Fibroblast of lung (primary cell): ENCODE measurements around the gene GP1BB. TPM values are rescaled to one million over a fixed set of nuclear protein-coding genes. Genes with fewer than 3 reads are reported as not detected.

Experiments used
- DNase-seq, 2 donors: peaks; one replicate each; pipeline versions ENCODE4 v3.0.0 to v3.0.0-alpha.2; 2010; ENCODE audit warnings: low read depth in 2 of 2
- H2AFZ ChIP-seq: 2 replicates; pipeline ENCODE4 v1.5.1; 2012; ENCODE audit warnings: low read length, control low read depth, inconsistent platforms
- H3K27ac ChIP-seq: 2 replicates; pipeline ENCODE4 v1.5.1; 2011; ENCODE audit warnings: low read length, control low read depth; ENCODE audit not compliant: insufficient read depth
- H3K27me3 ChIP-seq: 2 replicates; pipeline ENCODE4 v1.5.1; 2011; ENCODE audit warnings: mild to moderate bottlenecking, low read length; ENCODE audit not compliant: control insufficient read depth, insufficient read depth
- H3K36me3 ChIP-seq: 2 replicates; pipeline ENCODE4 v1.5.1; 2011; ENCODE audit warnings: low read length; ENCODE audit not compliant: control insufficient read depth, insufficient read depth
- H3K4me1 ChIP-seq: 2 replicates; pipeline ENCODE4 v1.5.1; 2011; ENCODE audit warnings: low read length; ENCODE audit not compliant: control insufficient read depth, insufficient read depth; ENCODE audit errors: extremely low read depth
- H3K4me2 ChIP-seq: 2 replicates; pipeline ENCODE4 v1.5.1; 2011; ENCODE audit warnings: low read length, control low read depth; ENCODE audit not compliant: insufficient read depth; ENCODE audit errors: extremely low read depth
- H3K4me3 ChIP-seq, 4 experiments: fragments of 200-600 bp in 1 of 4; sonication (generic) in 1 of 4; replicated peaks in 1 of 4; 2 replicates each; pipeline ENCODE4 v1.5.1; 2011 to 2016; ENCODE audit warnings: low read length in 4 of 4, low read depth in 3 of 4, mild to moderate bottlenecking in 3 of 4, control low read depth in 2 of 4, inconsistent platforms in 1 of 4, mixed read lengths in 1 of 4; ENCODE audit not compliant: insufficient read depth in 1 of 4; ENCODE audit errors: control extremely low read depth in 1 of 4
- H3K79me2 ChIP-seq: 2 replicates; pipeline ENCODE4 v1.5.1; 2012; ENCODE audit warnings: mild to moderate bottlenecking, low read length, inconsistent platforms; ENCODE audit not compliant: control insufficient read depth, insufficient read depth
- H3K9ac ChIP-seq: 2 replicates; pipeline ENCODE4 v1.5.1; 2011; ENCODE audit warnings: mild to moderate bottlenecking, low read length, control low read depth; ENCODE audit not compliant: insufficient read depth
- H3K9me3 ChIP-seq: 2 replicates; pipeline ENCODE4 v1.5.1; 2012; ENCODE audit warnings: low read depth, low read length; ENCODE audit not compliant: control insufficient read depth, insufficient read depth
- H4K20me1 ChIP-seq: 2 replicates; pipeline ENCODE4 v1.5.1; 2011; ENCODE audit warnings: low read length; ENCODE audit not compliant: control insufficient read depth, insufficient read depth; ENCODE audit errors: extremely low read depth
- EZH2 ChIP-seq: IDR thresholded peaks from 2 replicates; pipeline ENCODE4 v1.5.1; 2012; ENCODE audit warnings: low read length, control low read depth, mild to moderate bottlenecking; ENCODE audit errors: missing control alignments
- polyA plus RNA-seq, 2 donors: library from polyadenylated mRNA; depleted of rRNA in 1 of 2; stranded (reverse) in 1 of 2; unstranded in 1 of 2; fragments of >200 nt; gene quantifications; 2 replicates each; pipeline ENCODE4 v1.2.1, GENCODE V29; 2011 to 2012; ENCODE audit warnings: missing spikeins in 1 of 2
- total RNA-seq: library from RNA; depleted of rRNA; stranded (reverse); fragments of >200 nt; gene quantifications from 2 replicates; pipeline ENCODE4 v1.2.1, GENCODE V29; 2014
- TF ChIP-seq, protein P1 (sequence below), 2 donors: IDR thresholded peaks in 1 of 2; conservative IDR thresholded peaks in 1 of 2; 1 replicate in 1 of 2; 2 replicates in 1 of 2; pipeline ENCODE4 v1.5.1; 2011 to 2012; ENCODE audit warnings: low read length in 2 of 2, control low read depth in 1 of 2, inconsistent platforms in 1 of 2, low read depth in 1 of 2, mild to moderate bottlenecking in 1 of 2

GP1BB gene
- total and polyA plus RNA-seq, 2 donors (not counting 1 experiment from before 2014, with no cell fraction given): 0.50 to 1.8 TPM

DNA sequence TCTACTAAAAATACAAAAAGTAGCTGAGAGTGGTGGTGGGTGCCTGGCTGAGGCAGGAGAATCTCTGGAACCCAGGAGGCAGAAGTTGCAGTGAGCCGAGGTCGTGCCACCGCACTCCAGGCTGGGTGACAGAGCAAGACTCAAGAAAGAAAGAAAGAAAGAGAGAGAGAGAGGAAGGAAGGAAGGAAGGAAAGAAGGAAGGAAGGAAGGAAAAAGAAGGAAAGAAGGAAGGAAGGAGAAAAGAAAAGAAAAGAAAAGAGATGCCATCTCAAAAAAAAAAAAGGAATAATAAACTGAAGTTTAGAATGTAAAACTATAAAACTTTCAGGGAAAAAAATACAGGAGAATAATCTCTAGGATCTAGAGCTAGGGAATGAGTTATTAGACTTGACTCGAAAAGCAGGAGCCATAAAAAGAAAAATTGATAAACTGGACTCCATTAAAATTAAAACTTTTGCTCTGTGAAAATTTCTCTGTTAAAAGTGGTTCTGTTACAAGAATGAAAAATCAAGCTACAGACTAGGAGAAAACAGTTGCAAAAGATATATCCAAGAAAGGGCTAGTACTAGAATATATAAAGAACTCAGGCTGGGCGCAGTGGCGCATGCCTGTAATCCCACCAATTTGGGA is 22.4 kb upstream of the GP1BB start:
- H3K9me3 ChIP-seq: no peaks in the 10 kb centered on the region
- TF ChIP-seq EZH2: no peak
- TF ChIP-seq, protein P1, sequence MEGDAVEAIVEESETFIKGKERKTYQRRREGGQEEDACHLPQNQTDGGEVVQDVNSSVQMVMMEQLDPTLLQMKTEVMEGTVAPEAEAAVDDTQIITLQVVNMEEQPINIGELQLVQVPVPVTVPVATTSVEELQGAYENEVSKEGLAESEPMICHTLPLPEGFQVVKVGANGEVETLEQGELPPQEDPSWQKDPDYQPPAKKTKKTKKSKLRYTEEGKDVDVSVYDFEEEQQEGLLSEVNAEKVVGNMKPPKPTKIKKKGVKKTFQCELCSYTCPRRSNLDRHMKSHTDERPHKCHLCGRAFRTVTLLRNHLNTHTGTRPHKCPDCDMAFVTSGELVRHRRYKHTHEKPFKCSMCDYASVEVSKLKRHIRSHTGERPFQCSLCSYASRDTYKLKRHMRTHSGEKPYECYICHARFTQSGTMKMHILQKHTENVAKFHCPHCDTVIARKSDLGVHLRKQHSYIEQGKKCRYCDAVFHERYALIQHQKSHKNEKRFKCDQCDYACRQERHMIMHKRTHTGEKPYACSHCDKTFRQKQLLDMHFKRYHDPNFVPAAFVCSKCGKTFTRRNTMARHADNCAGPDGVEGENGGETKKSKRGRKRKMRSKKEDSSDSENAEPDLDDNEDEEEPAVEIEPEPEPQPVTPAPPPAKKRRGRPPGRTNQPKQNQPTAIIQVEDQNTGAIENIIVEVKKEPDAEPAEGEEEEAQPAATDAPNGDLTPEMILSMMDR (conservative IDR thresholded peaks at IDR 0.05 in 1 of 2, IDR thresholded peaks at IDR 0.05 in 1 of 2; ENCODE audit: low read depth in 1 of 2, low read length in 2 of 2): no peak
- H3K4me1 ChIP-seq: no peaks in the 10 kb centered on the region
- no peaks in the 10 kb centered on the region for H3K79me2 ChIP-seq
- no peak overlapping the region for H3K27ac ChIP-seq
- no peak overlapping the region for H2AFZ ChIP-seq
- DNase-seq: no peak
- no peak overlapping the region for H3K4me3 ChIP-seq
- no peaks in the 10 kb centered on the region for H4K20me1 ChIP-seq
- no peak overlapping the region for H3K9ac ChIP-seq
- peaks cover 3% of the 10 kb centered on the region for H3K27me3 ChIP-seq
- H3K36me3 ChIP-seq: no peaks in the 10 kb centered on the region
- H3K4me2 ChIP-seq: no peak overlapping the region

DNA sequence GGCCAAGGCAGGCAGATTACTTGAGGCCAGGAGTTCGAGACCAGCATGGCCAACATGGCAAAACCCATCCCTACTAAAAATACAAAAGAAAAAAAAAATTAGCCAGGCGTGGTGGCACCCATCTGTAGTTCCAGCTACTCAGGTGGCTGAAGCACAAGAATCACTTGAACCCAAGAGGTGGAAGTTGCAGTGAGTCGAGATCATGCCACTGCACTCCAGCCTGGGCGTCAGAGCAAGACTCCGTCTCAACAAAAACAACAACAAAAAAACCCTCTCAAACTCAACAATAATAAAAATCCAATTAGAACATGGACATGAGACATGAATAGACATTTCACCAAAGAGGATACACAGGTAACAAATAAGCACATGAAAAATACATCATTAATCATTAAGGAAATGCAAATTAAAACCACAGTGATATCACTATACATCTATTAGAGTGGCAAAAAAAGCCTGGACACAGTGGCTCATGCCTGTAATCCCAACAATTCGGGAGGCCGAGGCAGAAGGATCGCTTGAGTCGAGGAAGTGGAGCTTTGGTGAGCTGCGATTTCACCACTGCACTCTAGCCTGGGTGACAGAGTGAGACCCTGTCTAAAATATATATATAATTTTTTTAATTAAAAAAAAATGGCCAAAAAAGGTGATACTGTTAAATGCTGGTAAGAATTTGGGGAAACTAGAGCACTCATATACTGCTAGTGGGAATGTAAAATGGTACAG is 21.8 kb upstream of the GP1BB start:
- no peaks in the 10 kb centered on the region for H3K79me2 ChIP-seq
- H3K9ac ChIP-seq: no peak overlapping the region
- no peak overlapping the region for H3K27ac ChIP-seq
- H3K27me3 ChIP-seq: peaks cover 3% of the 10 kb centered on the region
- no peaks in the 10 kb centered on the region for H3K9me3 ChIP-seq
- no peak overlapping the region for H2AFZ ChIP-seq
- H3K36me3 ChIP-seq: no peaks in the 10 kb centered on the region
- no peaks in the 10 kb centered on the region for H4K20me1 ChIP-seq
- no peak for DNase-seq
- no peak for TF ChIP-seq EZH2
- TF ChIP-seq, protein P1 (conservative IDR thresholded peaks at IDR 0.05 in 1 of 2, IDR thresholded peaks at IDR 0.05 in 1 of 2; ENCODE audit: low read depth in 1 of 2, low read length in 2 of 2): no peak
- no peak overlapping the region for H3K4me3 ChIP-seq
- H3K4me1 ChIP-seq: no peaks in the 10 kb centered on the region
- no peak overlapping the region for H3K4me2 ChIP-seq

- H4K20me1 ChIP-seq: no peaks in the 10 kb centered on the region
Measured at GRCh38 chr22:19703869-19704268, 19.5 kb upstream of the GP1BB start.

More at GRCh38 chr22:19703869-19704268, 19.5 kb upstream of the GP1BB start:
- no peak overlapping the region for H3K27ac ChIP-seq
- no peaks in the 10 kb centered on the region for H3K36me3 ChIP-seq
- H3K79me2 ChIP-seq: no peaks in the 10 kb centered on the region
- no peak overlapping the region for H3K4me3 ChIP-seq
- TF ChIP-seq, protein P1 (conservative IDR thresholded peaks at IDR 0.05 in 1 of 2, IDR thresholded peaks at IDR 0.05 in 1 of 2; ENCODE audit: low read depth in 1 of 2, low read length in 2 of 2): no peak
- no peak for TF ChIP-seq EZH2
- no peak overlapping the region for H3K4me2 ChIP-seq
- no peak overlapping the region for H2AFZ ChIP-seq
- DNase-seq: no peak
- H3K4me1 ChIP-seq: no peaks in the 10 kb centered on the region
- H3K27me3 ChIP-seq: peaks cover 7% of the 10 kb centered on the region
- no peaks in the 10 kb centered on the region for H3K9me3 ChIP-seq
- no peak overlapping the region for H3K9ac ChIP-seq
